Bronchial epithelial cell (primary cell): ENCODE measurements around the gene ENO2. TPM values are rescaled to one million over a fixed set of nuclear protein-coding genes. Genes with fewer than 3 reads are reported as not detected.

Experiments used
- DNase-seq: peaks from one replicate; pipeline ENCODE4 v3.0.0-alpha.2; 2010; ENCODE audit warnings: low read depth
- FAIRE-seq: peaks from 2 replicates; lab custom pipeline; 2011; peaks lifted over from hg19 to GRCh38; lab: Jason Lieb, UNC
- H3K27me3 ChIP-seq: 2 replicates; pipeline ENCODE4 v1.5.1; 2011; ENCODE audit warnings: low read length; ENCODE audit not compliant: control insufficient read depth, insufficient read depth
- H3K36me3 ChIP-seq: 2 replicates; pipeline ENCODE4 v1.5.1; 2011; ENCODE audit warnings: low read length; ENCODE audit not compliant: control insufficient read depth, insufficient read depth
- H3K4me3 ChIP-seq: 2 replicates; pipeline ENCODE4 v1.5.1; 2011; ENCODE audit warnings: mild to moderate bottlenecking, low read depth, low read length, control low read depth
- CTCF ChIP-seq: IDR thresholded peaks from 2 replicates; pipeline ENCODE4 v1.5.1; 2011; ENCODE audit warnings: mild to moderate bottlenecking, moderate library complexity, low read length, control low read depth, inconsistent platforms; ENCODE audit not compliant: insufficient read depth, severe bottlenecking
- total RNA-seq: library from RNA; depleted of rRNA; stranded (reverse); fragments of >200 nt; gene quantifications from 2 replicates; pipeline ENCODE4 v1.2.1, GENCODE V29; 2014

Gene ENO2
- total RNA-seq, 1 donor from 2014 or later, result 9.0 TPM

GRCh38 chr12:6945613-6946012 is 31.2 kb downstream of the ENO2 start:
- no peak for TF ChIP-seq CTCF
- H3K36me3 ChIP-seq, result peaks cover 6% of the 10 kb centered on the region
- H3K27me3 ChIP-seq, result no peaks in the 10 kb centered on the region
- DNase-seq (no peak), FAIRE-seq (no peak)
- no peak overlapping the region for H3K4me3 ChIP-seq

GRCh38 chr12:6946033-6946919 is 31.9 kb downstream of the ENO2 start:
- no peaks in the 10 kb centered on the region for H3K27me3 ChIP-seq
- H3K4me3 ChIP-seq, result peak overlapping the region; percentile 55
- TF ChIP-seq CTCF, result no peak
- FAIRE-seq (peak; percentile 60), DNase-seq (peak; percentile 96)
- H3K36me3 ChIP-seq, result peaks cover 2% of the 10 kb centered on the region

- DNase-seq (no peak), FAIRE-seq (no peak)
- no peak for TF ChIP-seq CTCF
- Histone ChIP-seq H3K27me3 (no peaks in the 10 kb centered on the region), H3K4me3 (peak overlapping the region; percentile 55), H3K36me3 (peaks cover 2% of the 10 kb centered on the region)
Observed at GRCh38 chr12:6946920-6947374, 32.6 kb downstream of the ENO2 start.

GRCh38 chr12:6947615-6948014 is 33.2 kb downstream of the ENO2 start:
- Histone ChIP-seq H3K27me3 (no peaks in the 10 kb centered on the region), H3K36me3 (peaks cover 2% of the 10 kb centered on the region), H3K4me3 (no peak overlapping the region)
- TF ChIP-seq CTCF, result no peak
- DNase-seq, result no peak
- FAIRE-seq, result no peak

GRCh38 chr12:6948873-6949594 is 34.7 kb downstream of the ENO2 start:
- FAIRE-seq, result no peak
- H3K27me3 ChIP-seq, result no peaks in the 10 kb centered on the region
- peak; percentile 1 for TF ChIP-seq CTCF
- H3K36me3 ChIP-seq, result peaks cover 2% of the 10 kb centered on the region
- no peak for DNase-seq
- H3K4me3 ChIP-seq, result no peak overlapping the region
